GM23338 (cell line): ENCODE results near the gene TRIM39.

ENCODE experiments used
- CTCF ChIP-seq, 2 experiments: fragments of 200-600 bp in 1 of 2; sonication (generic) in 1 of 2; conservative IDR thresholded peaks; 2 replicates each; pipeline versions ENCODE4 v1.5.1 to v1.6.1; 2016 to 2017; ENCODE audit warnings: antibody characterized with exemption in 2 of 2, low read depth in 2 of 2, mild to moderate bottlenecking in 2 of 2, moderate library complexity in 1 of 2
- EZH2 ChIP-seq: fragments of 200-600 bp; sonication (generic); IDR thresholded peaks from one replicate; pipeline ENCODE4 v1.8.0; 2017; ENCODE audit warnings: antibody characterized with exemption, mild to moderate bottlenecking, low read depth; ENCODE audit not compliant: unreplicated experiment
- EZH2phosphoT487 ChIP-seq: fragments of 200-600 bp; sonication (generic); IDR thresholded peaks from one replicate; pipeline ENCODE4 v1.8.1; 2018; ENCODE audit warnings: antibody characterized with exemption; ENCODE audit not compliant: unreplicated experiment
- JUNB ChIP-seq: IDR thresholded peaks from one replicate; pipeline ENCODE4 v1.6.1; 2016; ENCODE audit warnings: antibody characterized with exemption; ENCODE audit not compliant: unreplicated experiment
- NANOG ChIP-seq: IDR thresholded peaks from 2 replicates; pipeline ENCODE4 v1.6.1; 2016; ENCODE audit warnings: antibody characterized with exemption, borderline replicate concordance
- POLR2AphosphoS5 ChIP-seq: IDR thresholded peaks from 2 replicates; pipeline ENCODE4 v1.6.1; 2016; ENCODE audit warnings: antibody characterized with exemption, low read depth
- ZNF331 ChIP-seq: fragments of 250-450 bp; sonication (Bioruptor Pico); IDR thresholded peaks from 2 replicates; pipeline ENCODE4 v1.5.0; 2020; ENCODE audit warnings: low read depth, mild to moderate bottlenecking, moderate library complexity
- TF ChIP-seq, protein P1 (sequence below): IDR thresholded peaks from one replicate; pipeline ENCODE4 v1.6.1; 2018; ENCODE audit warnings: antibody characterized with exemption; ENCODE audit not compliant: unreplicated experiment

- TF ChIP-seq CTCF (conservative IDR thresholded peaks at IDR 0.05; ENCODE audit: low read depth in 2 of 2) (no peak), POLR2AphosphoS5 (no peak), EZH2 (no peak), JUNB (no peak), NANOG (no peak), EZH2phosphoT487 (no peak), ZNF331 (CRISPR knock-in tag) (no peak)
- TF ChIP-seq, protein P1, sequence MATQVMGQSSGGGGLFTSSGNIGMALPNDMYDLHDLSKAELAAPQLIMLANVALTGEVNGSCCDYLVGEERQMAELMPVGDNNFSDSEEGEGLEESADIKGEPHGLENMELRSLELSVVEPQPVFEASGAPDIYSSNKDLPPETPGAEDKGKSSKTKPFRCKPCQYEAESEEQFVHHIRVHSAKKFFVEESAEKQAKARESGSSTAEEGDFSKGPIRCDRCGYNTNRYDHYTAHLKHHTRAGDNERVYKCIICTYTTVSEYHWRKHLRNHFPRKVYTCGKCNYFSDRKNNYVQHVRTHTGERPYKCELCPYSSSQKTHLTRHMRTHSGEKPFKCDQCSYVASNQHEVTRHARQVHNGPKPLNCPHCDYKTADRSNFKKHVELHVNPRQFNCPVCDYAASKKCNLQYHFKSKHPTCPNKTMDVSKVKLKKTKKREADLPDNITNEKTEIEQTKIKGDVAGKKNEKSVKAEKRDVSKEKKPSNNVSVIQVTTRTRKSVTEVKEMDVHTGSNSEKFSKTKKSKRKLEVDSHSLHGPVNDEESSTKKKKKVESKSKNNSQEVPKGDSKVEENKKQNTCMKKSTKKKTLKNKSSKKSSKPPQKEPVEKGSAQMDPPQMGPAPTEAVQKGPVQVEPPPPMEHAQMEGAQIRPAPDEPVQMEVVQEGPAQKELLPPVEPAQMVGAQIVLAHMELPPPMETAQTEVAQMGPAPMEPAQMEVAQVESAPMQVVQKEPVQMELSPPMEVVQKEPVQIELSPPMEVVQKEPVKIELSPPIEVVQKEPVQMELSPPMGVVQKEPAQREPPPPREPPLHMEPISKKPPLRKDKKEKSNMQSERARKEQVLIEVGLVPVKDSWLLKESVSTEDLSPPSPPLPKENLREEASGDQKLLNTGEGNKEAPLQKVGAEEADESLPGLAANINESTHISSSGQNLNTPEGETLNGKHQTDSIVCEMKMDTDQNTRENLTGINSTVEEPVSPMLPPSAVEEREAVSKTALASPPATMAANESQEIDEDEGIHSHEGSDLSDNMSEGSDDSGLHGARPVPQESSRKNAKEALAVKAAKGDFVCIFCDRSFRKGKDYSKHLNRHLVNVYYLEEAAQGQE = no peak
Observed at GRCh38 chr6:30321692-30322388, 4.9 kb upstream of the TRIM39 start.
